ENCODE results near the gene MAGI2.
"Not testable (repeated sequence)": the region's sequence is repeated elsewhere in the genome, so short reads cannot be mapped to it uniquely, and the experiment has no call there.

The MAGI2 gene

GRCh38 chr7:78301407-78301806 is 1152.1 kb downstream of the MAGI2 start:
- H3K27me3 ChIP-seq (replicated peaks): no peaks in the 10 kb centered on the region
- in situ Hi-C loops (cut with HindIII; ENCODE audit: low pct_ligation_motif_present, low sequenced_read_pairs): no loop called here
- TF ChIP-seq, protein P1, sequence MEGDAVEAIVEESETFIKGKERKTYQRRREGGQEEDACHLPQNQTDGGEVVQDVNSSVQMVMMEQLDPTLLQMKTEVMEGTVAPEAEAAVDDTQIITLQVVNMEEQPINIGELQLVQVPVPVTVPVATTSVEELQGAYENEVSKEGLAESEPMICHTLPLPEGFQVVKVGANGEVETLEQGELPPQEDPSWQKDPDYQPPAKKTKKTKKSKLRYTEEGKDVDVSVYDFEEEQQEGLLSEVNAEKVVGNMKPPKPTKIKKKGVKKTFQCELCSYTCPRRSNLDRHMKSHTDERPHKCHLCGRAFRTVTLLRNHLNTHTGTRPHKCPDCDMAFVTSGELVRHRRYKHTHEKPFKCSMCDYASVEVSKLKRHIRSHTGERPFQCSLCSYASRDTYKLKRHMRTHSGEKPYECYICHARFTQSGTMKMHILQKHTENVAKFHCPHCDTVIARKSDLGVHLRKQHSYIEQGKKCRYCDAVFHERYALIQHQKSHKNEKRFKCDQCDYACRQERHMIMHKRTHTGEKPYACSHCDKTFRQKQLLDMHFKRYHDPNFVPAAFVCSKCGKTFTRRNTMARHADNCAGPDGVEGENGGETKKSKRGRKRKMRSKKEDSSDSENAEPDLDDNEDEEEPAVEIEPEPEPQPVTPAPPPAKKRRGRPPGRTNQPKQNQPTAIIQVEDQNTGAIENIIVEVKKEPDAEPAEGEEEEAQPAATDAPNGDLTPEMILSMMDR (IDR thresholded peaks at IDR 0.05; ENCODE audit: low read depth, low read length, missing control alignments): no peak

GRCh38 chr7:78299088-78299487 is 1154.4 kb downstream of the MAGI2 start:
- H3K36me3 ChIP-seq (replicated peaks): no peaks in the 10 kb centered on the region
- no peak overlapping the region for H3K4me3 ChIP-seq (ENCODE audit: low read depth, low read length)
- TF ChIP-seq, protein P1 (IDR thresholded peaks at IDR 0.05; ENCODE audit: low read depth, low read length, missing control alignments): no peak
- no peaks in the 10 kb centered on the region for H3K27me3 ChIP-seq (replicated peaks)
- no peak overlapping the region for H3K27ac ChIP-seq
- no peak for DNase-seq
- in situ Hi-C loops (cut with HindIII; ENCODE audit: low pct_ligation_motif_present, low sequenced_read_pairs): no loop called here

More at GRCh38 chr7:78301407-78301806, 1152.1 kb downstream of the MAGI2 start:
- peak; percentile 45 for DNase-seq
- Histone ChIP-seq H3K4me3 (ENCODE audit: low read depth, low read length) (no peak overlapping the region), H3K36me3 (replicated peaks) (no peaks in the 10 kb centered on the region), H3K27ac (no peak overlapping the region)

DNA sequence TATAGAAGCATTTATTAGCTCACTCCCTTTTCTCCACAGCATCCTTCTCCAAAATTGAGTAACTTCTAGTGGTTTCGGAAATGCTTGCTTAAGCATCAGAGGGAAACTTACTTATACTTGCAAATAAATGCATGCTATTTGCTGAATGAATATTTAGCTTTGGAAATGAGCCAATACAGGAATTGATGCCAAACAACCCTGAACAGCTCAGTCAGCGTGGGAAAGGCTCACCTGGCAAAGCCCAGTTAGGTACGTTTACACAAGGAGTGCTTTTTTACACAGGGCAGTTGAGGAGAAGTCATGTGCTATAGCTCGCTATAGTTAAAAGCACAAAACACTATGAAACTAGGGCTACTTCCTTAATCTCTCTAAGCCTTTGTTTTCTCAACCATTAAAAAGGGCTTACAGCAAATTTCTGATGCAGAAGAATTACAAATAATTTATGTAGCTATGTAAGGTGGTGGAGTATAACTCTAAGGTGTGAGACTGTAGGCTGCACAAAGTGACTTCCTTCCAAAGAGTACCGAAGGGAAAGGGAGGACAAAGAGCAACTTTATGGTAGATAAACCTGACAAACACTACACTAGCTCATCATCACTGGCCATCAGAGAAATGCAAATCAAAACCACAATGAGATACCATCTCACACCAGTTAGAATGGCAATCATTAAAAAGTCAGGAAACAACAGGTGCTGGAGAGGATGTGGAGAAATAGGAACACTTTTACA is 1156.7 kb downstream of the MAGI2 start:
- H3K4me3 ChIP-seq (ENCODE audit: low read depth, low read length): no peak overlapping the region
- TF ChIP-seq, protein P1 (IDR thresholded peaks at IDR 0.05; ENCODE audit: low read depth, low read length, missing control alignments): no peak
- H3K27ac ChIP-seq: no peak overlapping the region
- H3K27me3 ChIP-seq (replicated peaks): no peaks in the 10 kb centered on the region
- in situ Hi-C loops (cut with HindIII; ENCODE audit: low pct_ligation_motif_present, low sequenced_read_pairs): no loop called here
- H3K36me3 ChIP-seq (replicated peaks): no peaks in the 10 kb centered on the region
- no peak for DNase-seq

DNA sequence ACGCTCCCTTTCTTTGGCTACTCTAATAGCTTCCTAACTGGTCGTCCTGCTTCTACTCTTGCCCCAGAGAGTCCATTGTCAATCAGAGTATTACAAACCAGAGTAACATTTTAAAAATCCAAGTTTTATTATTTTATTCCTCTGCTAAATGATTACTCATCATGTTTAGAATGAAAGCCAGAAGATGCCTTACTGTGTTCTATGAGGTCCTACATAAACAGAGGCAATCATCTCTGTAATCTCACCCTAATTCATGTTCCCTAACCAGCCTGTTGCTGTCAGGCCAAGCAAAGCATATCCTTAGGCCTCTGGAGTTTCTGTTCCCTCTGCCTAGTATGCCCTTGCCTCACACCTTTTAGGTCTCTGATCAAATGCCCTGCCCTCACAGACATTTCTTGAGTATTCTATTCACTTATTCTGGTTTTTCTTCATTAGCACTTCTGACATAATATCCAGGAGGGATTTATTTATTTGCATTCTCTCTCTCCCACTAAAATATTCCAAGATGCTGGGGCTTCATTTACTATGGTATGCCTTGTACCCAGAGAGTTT is 1157.3 kb downstream of the MAGI2 start:
- H3K27me3 ChIP-seq (replicated peaks): no peaks in the 10 kb centered on the region
- no peaks in the 10 kb centered on the region for H3K36me3 ChIP-seq (replicated peaks)
- H3K27ac ChIP-seq: no peak overlapping the region
- no peak for DNase-seq
- in situ Hi-C loops (cut with HindIII; ENCODE audit: low pct_ligation_motif_present, low sequenced_read_pairs): no loop called here
- no peak overlapping the region for H3K4me3 ChIP-seq (ENCODE audit: low read depth, low read length)
- TF ChIP-seq, protein P1 (IDR thresholded peaks at IDR 0.05; ENCODE audit: low read depth, low read length, missing control alignments): no peak

GRCh38 chr7:78289471-78289870 is 1164.0 kb downstream of the MAGI2 start:
- in situ Hi-C loops (cut with HindIII; ENCODE audit: low pct_ligation_motif_present, low sequenced_read_pairs); H3K4me3 ChIP-seq (ENCODE audit: low read depth, low read length); H3K27me3 ChIP-seq (replicated peaks); H3K36me3 ChIP-seq (replicated peaks); H3K27ac ChIP-seq: not testable (repeated sequence)
- DNase-seq: peak; percentile 20

DNA sequence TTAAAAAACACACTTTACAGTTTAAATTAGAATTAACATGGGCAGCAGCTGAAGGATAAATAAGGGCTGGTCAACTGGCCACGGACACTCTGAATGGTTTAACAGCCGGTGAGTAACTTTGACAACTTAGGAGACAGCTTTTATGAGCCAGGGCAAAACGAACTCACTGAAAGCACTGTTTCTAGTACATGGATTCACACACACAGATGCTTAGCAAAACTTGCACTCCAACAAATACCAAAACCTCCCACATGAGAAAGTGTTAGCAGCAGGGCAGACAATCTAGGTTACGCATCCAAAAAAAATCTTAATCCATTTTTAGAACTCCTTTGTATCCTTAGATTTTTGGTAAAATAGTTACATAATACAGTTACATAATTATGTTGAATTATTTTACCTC is 1168.5 kb downstream of the MAGI2 start:
- in situ Hi-C loops (cut with HindIII; ENCODE audit: low pct_ligation_motif_present, low sequenced_read_pairs): no loop called here
- no peak overlapping the region for H3K27ac ChIP-seq
- H3K36me3 ChIP-seq (replicated peaks): no peaks in the 10 kb centered on the region
- no peak overlapping the region for H3K4me3 ChIP-seq (ENCODE audit: low read depth, low read length)
- TF ChIP-seq, protein P1 (IDR thresholded peaks at IDR 0.05; ENCODE audit: low read depth, low read length, missing control alignments): no peak
- no peak for DNase-seq
- no peaks in the 10 kb centered on the region for H3K27me3 ChIP-seq (replicated peaks)
